Neural progenitor cell (in vitro differentiated cells): ENCODE measurements around the gene HYI.

ENCODE experiments used
- EZH2 ChIP-seq: fragments of 200-600 bp; sonication (generic); IDR thresholded peaks from 2 replicates; pipeline ENCODE4 v1.6.1; 2017; ENCODE audit warnings: antibody characterized with exemption, mild to moderate bottlenecking, moderate library complexity
- EZH2phosphoT487 ChIP-seq: fragments of 200-600 bp; sonication (generic); IDR thresholded peaks from 2 replicates; pipeline ENCODE4 v1.6.1; 2017; ENCODE audit warnings: antibody characterized with exemption
- TF ChIP-seq, protein P1 (sequence below): fragments of 200-600 bp; sonication (generic); IDR thresholded peaks from 2 replicates; pipeline ENCODE4 v1.5.1; 2017; ENCODE audit warnings: antibody characterized with exemption, mild to moderate bottlenecking

DNA sequence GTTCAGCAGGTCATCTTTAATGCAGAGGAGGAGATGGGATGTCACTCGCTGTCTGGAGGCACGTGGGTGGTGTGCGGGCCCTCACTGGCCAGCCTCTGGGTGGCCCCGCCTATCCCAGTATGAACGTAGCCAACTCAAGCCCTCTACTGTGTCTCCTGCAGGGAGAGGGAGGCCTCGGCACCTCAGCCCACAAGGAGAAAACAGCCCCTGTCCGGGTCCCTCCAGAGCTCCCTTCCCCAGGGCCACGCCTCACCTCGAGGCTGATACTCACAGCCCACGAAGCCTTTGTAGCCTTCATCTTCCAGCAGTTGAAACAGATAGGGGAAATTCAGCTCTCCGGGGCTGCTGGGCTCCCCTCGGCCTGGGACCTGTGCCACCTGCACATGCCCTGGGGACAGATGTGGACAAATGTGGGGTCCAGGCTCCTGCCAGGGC is 2.6 kb downstream of the HYI start:
- TF ChIP-seq EZH2 (no peak), EZH2phosphoT487 (no peak)
- TF ChIP-seq, protein P1, sequence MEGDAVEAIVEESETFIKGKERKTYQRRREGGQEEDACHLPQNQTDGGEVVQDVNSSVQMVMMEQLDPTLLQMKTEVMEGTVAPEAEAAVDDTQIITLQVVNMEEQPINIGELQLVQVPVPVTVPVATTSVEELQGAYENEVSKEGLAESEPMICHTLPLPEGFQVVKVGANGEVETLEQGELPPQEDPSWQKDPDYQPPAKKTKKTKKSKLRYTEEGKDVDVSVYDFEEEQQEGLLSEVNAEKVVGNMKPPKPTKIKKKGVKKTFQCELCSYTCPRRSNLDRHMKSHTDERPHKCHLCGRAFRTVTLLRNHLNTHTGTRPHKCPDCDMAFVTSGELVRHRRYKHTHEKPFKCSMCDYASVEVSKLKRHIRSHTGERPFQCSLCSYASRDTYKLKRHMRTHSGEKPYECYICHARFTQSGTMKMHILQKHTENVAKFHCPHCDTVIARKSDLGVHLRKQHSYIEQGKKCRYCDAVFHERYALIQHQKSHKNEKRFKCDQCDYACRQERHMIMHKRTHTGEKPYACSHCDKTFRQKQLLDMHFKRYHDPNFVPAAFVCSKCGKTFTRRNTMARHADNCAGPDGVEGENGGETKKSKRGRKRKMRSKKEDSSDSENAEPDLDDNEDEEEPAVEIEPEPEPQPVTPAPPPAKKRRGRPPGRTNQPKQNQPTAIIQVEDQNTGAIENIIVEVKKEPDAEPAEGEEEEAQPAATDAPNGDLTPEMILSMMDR = no peak
